Measurements from ENCODE around the gene FANCE.

Gene FANCE

GRCh38 chr6:35415065-35415891 lies 36.9 kb upstream of the FANCE start:
- Histone ChIP-seq H3K9me3 (ENCODE audit: control insufficient read depth in 1 of 2, low read length in 2 of 2) (no peaks in the 10 kb centered on the region), H3K27me3 (ENCODE audit: control insufficient read depth in 1 of 2, insufficient read depth in 2 of 2, low read length in 2 of 2) (no peaks in the 10 kb centered on the region), H3K9ac (ENCODE audit: low read depth in 1 of 2, low read length in 2 of 2) (no peak overlapping the region), H3K4me1 (ENCODE audit: control insufficient read depth in 1 of 2, insufficient read depth in 2 of 2, low read length in 2 of 2) (peaks cover 22 to 26% of the 10 kb centered on the region in 2 donors), H3K36me3 (ENCODE audit: control insufficient read depth in 1 of 2, insufficient read depth in 2 of 2, low read length in 2 of 2) (peaks cover 4 to 32% of the 10 kb centered on the region in 2 donors), H3K27ac (ENCODE audit: low read depth, low read length) (no peak overlapping the region), H3K4me3 (ENCODE audit: low read depth in 1 of 2, low read length in 2 of 2) (no peak overlapping the region)

DNA sequence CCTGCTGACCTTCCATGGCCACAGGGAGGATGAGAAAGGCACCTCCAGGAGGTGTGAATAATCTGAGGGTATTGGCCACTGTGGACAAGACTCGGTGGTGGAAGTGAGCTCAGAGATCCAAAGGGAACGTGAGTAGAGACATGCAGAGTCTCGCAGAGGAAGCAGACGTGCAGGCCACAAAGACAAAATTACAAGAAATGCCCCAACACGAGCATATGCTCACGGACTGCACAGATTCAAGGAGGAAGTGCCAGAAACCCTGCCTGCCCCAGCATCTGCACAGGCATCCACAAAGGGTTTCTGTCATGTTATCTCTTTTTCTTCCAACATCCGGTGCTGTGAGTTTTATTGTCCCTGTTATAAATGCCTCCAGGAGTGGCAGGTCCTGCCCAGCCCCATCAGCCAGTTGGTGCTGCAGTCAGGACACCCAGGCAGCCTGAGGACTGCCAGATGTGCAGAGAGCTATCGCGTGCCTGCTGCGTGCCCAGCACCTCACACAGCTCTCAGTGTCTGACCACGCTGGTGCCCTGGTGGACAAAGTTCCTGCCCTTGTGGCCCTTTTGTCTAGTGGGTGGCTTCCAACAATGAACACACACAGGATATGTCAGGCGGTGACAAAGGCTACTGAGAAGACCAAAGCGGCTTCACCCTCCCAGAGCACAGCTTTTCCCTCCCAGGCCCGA lies 34.0 kb upstream of the FANCE start:
- Histone ChIP-seq H3K4me3 (ENCODE audit: low read depth in 1 of 2, low read length in 2 of 2) (no peak overlapping the region), H3K9ac (ENCODE audit: low read depth in 1 of 2, low read length in 2 of 2) (no peak overlapping the region), H3K9me3 (ENCODE audit: control insufficient read depth in 1 of 2, low read length in 2 of 2) (no peaks in the 10 kb centered on the region), H3K27ac (ENCODE audit: low read depth, low read length) (no peak overlapping the region), H3K4me1 (ENCODE audit: control insufficient read depth in 1 of 2, insufficient read depth in 2 of 2, low read length in 2 of 2) (peaks cover 22 to 26% of the 10 kb centered on the region in 2 donors), H3K36me3 (ENCODE audit: control insufficient read depth in 1 of 2, insufficient read depth in 2 of 2, low read length in 2 of 2) (peaks cover 5 to 35% of the 10 kb centered on the region in 2 donors), H3K27me3 (ENCODE audit: control insufficient read depth in 1 of 2, insufficient read depth in 2 of 2, low read length in 2 of 2) (no peaks in the 10 kb centered on the region)

DNA sequence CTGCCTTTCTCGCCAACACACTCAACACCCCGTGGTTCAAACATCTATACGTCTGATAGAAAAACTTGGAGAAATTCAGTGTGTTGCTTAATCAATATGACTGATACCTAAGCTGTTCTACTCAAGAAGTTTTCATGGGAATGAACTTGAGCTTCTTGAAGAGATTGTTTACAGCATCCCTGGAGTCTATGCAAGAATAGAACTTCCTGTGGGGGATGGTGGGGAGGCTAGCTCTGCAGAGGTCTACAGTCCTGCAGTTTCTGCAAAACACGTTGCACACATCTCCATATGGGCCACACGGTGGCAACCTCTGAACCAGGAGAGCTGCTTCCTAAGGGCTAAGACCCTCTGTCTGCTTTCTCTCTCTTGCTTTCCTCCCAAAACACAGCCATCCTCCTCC lies 32.7 kb upstream of the FANCE start:
- peaks cover 11 to 34% of the 10 kb centered on the region in 2 donors for H3K36me3 ChIP-seq (ENCODE audit: control insufficient read depth in 1 of 2, insufficient read depth in 2 of 2, low read length in 2 of 2)
- no peaks in the 10 kb centered on the region for H3K9me3 ChIP-seq (ENCODE audit: control insufficient read depth in 1 of 2, low read length in 2 of 2)
- H3K27me3 ChIP-seq (ENCODE audit: control insufficient read depth in 1 of 2, insufficient read depth in 2 of 2, low read length in 2 of 2), result no peaks in the 10 kb centered on the region
- H3K27ac ChIP-seq (ENCODE audit: low read depth, low read length), result no peak overlapping the region
- H3K9ac ChIP-seq (ENCODE audit: low read depth in 1 of 2, low read length in 2 of 2), result no peak overlapping the region
- H3K4me3 ChIP-seq (ENCODE audit: low read depth in 1 of 2, low read length in 2 of 2), result no peak overlapping the region
- H3K4me1 ChIP-seq (ENCODE audit: control insufficient read depth in 1 of 2, insufficient read depth in 2 of 2, low read length in 2 of 2), result peaks cover 22 to 25% of the 10 kb centered on the region in 2 donors

- Histone ChIP-seq H3K4me1 (ENCODE audit: control insufficient read depth in 1 of 2, insufficient read depth in 2 of 2, low read length in 2 of 2) (peaks cover 18 to 20% of the 10 kb centered on the region in 2 donors), H3K36me3 (ENCODE audit: control insufficient read depth in 1 of 2, insufficient read depth in 2 of 2, low read length in 2 of 2) (peaks cover 14 to 34% of the 10 kb centered on the region in 2 donors), H3K9ac (ENCODE audit: low read depth in 1 of 2, low read length in 2 of 2) (no peak overlapping the region), H3K4me3 (ENCODE audit: low read depth in 1 of 2, low read length in 2 of 2) (no peak overlapping the region), H3K27ac (ENCODE audit: low read depth, low read length) (no peak overlapping the region), H3K27me3 (ENCODE audit: control insufficient read depth in 1 of 2, insufficient read depth in 2 of 2, low read length in 2 of 2) (no peaks in the 10 kb centered on the region), H3K9me3 (ENCODE audit: control insufficient read depth in 1 of 2, low read length in 2 of 2) (no peaks in the 10 kb centered on the region)
These were observed 32.2 kb upstream of the FANCE start for GRCh38 chr6:35419961-35420360.

DNA sequence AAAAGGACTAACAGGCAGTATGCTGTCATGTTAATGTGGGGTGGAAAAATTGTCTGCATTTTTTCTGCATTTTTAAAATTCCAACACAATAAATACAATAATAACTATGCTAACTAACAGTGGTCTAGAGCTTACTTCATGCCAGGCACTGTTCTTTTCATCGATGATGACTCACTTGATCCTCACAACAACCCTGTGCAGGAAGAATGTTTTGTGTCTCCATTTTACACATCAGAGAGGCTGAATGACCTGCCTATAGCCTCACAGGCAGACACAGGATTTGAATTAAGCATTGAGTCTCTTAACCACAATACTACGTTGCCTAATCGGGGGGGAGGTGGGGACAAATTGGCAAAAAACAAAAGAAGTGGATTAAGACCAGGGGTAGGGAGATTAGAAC lies 26.9 kb upstream of the FANCE start:
- Histone ChIP-seq H3K4me3 (ENCODE audit: low read depth in 1 of 2, low read length in 2 of 2) (no peak overlapping the region), H3K4me1 (ENCODE audit: control insufficient read depth in 1 of 2, insufficient read depth in 2 of 2, low read length in 2 of 2) (no peaks in the 10 kb centered on the region), H3K27ac (ENCODE audit: low read depth, low read length) (no peak overlapping the region), H3K27me3 (ENCODE audit: control insufficient read depth in 1 of 2, insufficient read depth in 2 of 2, low read length in 2 of 2) (no peaks in the 10 kb centered on the region), H3K36me3 (ENCODE audit: control insufficient read depth in 1 of 2, insufficient read depth in 2 of 2, low read length in 2 of 2) (peaks cover 14 to 54% of the 10 kb centered on the region in 2 donors), H3K9me3 (ENCODE audit: control insufficient read depth in 1 of 2, low read length in 2 of 2) (peaks cover 10 to 21% of the 10 kb centered on the region in 2 donors), H3K9ac (ENCODE audit: low read depth in 1 of 2, low read length in 2 of 2) (no peak overlapping the region)

- H3K36me3 ChIP-seq (ENCODE audit: control insufficient read depth in 1 of 2, insufficient read depth in 2 of 2, low read length in 2 of 2), result peaks cover 14 to 53% of the 10 kb centered on the region in 2 donors
- no peak overlapping the region for H3K27ac ChIP-seq (ENCODE audit: low read depth, low read length)
- no peak overlapping the region for H3K9ac ChIP-seq (ENCODE audit: low read depth in 1 of 2, low read length in 2 of 2)
- H3K4me1 ChIP-seq (ENCODE audit: control insufficient read depth in 1 of 2, insufficient read depth in 2 of 2, low read length in 2 of 2), result no peaks in the 10 kb centered on the region
- no peaks in the 10 kb centered on the region for H3K27me3 ChIP-seq (ENCODE audit: control insufficient read depth in 1 of 2, insufficient read depth in 2 of 2, low read length in 2 of 2)
- no peak overlapping the region for H3K4me3 ChIP-seq (ENCODE audit: low read depth in 1 of 2, low read length in 2 of 2)
- H3K9me3 ChIP-seq (ENCODE audit: control insufficient read depth in 1 of 2, low read length in 2 of 2), result peaks cover 10 to 21% of the 10 kb centered on the region in 2 donors
These were observed 26.1 kb upstream of the FANCE start for GRCh38 chr6:35426074-35426473.

GRCh38 chr6:35427435-35427834 lies 24.7 kb upstream of the FANCE start:
- H3K36me3 ChIP-seq (ENCODE audit: control insufficient read depth in 1 of 2, insufficient read depth in 2 of 2, low read length in 2 of 2), result peaks cover 10 to 43% of the 10 kb centered on the region in 2 donors
- H3K9ac ChIP-seq (ENCODE audit: low read depth in 1 of 2, low read length in 2 of 2), result no peak overlapping the region
- no peak overlapping the region for H3K4me3 ChIP-seq (ENCODE audit: low read depth in 1 of 2, low read length in 2 of 2)
- peaks cover 0 to 5% of the 10 kb centered on the region in 2 donors for H3K4me1 ChIP-seq (ENCODE audit: control insufficient read depth in 1 of 2, insufficient read depth in 2 of 2, low read length in 2 of 2)
- H3K9me3 ChIP-seq (ENCODE audit: control insufficient read depth in 1 of 2, low read length in 2 of 2), result peaks cover 10 to 21% of the 10 kb centered on the region in 2 donors
- H3K27ac ChIP-seq (ENCODE audit: low read depth, low read length), result no peak overlapping the region
- H3K27me3 ChIP-seq (ENCODE audit: control insufficient read depth in 1 of 2, insufficient read depth in 2 of 2, low read length in 2 of 2), result no peaks in the 10 kb centered on the region

GRCh38 chr6:35427851-35428321 lies 24.3 kb upstream of the FANCE start:
- Histone ChIP-seq H3K9ac (ENCODE audit: low read depth in 1 of 2, low read length in 2 of 2) (no peak overlapping the region), H3K9me3 (ENCODE audit: control insufficient read depth in 1 of 2, low read length in 2 of 2) (peaks cover 10 to 21% of the 10 kb centered on the region in 2 donors), H3K27me3 (ENCODE audit: control insufficient read depth in 1 of 2, insufficient read depth in 2 of 2, low read length in 2 of 2) (no peaks in the 10 kb centered on the region), H3K4me3 (ENCODE audit: low read depth in 1 of 2, low read length in 2 of 2) (no peak overlapping the region), H3K4me1 (ENCODE audit: control insufficient read depth in 1 of 2, insufficient read depth in 2 of 2, low read length in 2 of 2) (peaks cover 0 to 5% of the 10 kb centered on the region in 2 donors), H3K27ac (ENCODE audit: low read depth, low read length) (no peak overlapping the region), H3K36me3 (ENCODE audit: control insufficient read depth in 1 of 2, insufficient read depth in 2 of 2, low read length in 2 of 2) (peaks cover 10 to 41% of the 10 kb centered on the region in 2 donors)

DNA sequence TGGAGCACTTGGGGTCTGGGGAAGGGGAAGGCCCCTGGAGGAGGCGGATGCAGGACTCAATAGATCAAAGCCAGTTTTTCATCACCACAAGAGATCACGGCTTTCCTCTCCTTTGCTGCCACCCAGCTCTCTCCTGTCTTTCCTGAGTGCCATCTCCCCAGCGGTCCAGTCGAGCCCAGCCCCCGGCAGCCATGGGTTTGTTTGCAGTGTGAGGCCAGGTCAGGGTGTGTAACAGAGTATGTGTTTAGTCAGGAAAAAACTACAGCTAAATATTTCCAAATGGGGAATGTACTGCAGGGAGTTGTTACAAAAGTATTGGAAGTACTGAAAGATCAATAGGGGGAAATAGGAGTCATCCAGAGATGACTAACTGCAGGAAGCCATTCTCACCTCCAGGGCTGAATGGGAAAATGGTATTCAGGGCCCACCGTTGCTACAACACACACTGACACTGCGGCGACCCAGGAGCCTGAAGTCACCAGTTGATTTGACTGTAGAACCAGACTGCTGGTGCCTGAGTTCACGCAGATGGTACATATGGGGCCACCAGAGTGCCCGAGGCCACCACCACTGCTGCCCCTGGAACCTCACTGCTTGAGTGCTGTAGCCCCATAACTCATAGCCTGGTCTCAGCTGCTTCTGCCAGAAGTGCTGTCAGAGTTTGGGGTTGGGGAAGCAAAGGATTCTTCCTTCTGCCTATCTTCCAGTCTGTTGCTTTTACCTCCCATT lies 23.6 kb upstream of the FANCE start:
- Histone ChIP-seq H3K4me3 (ENCODE audit: low read depth in 1 of 2, low read length in 2 of 2) (peak overlapping the region in 1 of 2 donors; percentile 22), H3K9ac (ENCODE audit: low read depth in 1 of 2, low read length in 2 of 2) (no peak overlapping the region), H3K9me3 (ENCODE audit: control insufficient read depth in 1 of 2, low read length in 2 of 2) (peaks cover 10 to 21% of the 10 kb centered on the region in 2 donors)

More for the DNA sequence above, 23.6 kb upstream of the FANCE start:
- Histone ChIP-seq H3K4me1 (ENCODE audit: control insufficient read depth in 1 of 2, insufficient read depth in 2 of 2, low read length in 2 of 2) (peaks cover 0 to 5% of the 10 kb centered on the region in 2 donors), H3K36me3 (ENCODE audit: control insufficient read depth in 1 of 2, insufficient read depth in 2 of 2, low read length in 2 of 2) (peaks cover 10 to 41% of the 10 kb centered on the region in 2 donors), H3K27me3 (ENCODE audit: control insufficient read depth in 1 of 2, insufficient read depth in 2 of 2, low read length in 2 of 2) (no peaks in the 10 kb centered on the region), H3K27ac (ENCODE audit: low read depth, low read length) (no peak overlapping the region)

Data from duodenal mucosa (tissue), 2 donors.